GM23338 (cell line): ENCODE data around the gene LAMTOR1. TPM values are rescaled to one million over a fixed set of nuclear protein-coding genes. Genes with fewer than 3 reads are reported as not detected.

Source experiments
- ATAC-seq: fragments of 200-7000 bp; cut with Tn5 transposase; 3 replicates; pipeline ENCODE4 v1.9.1; 2020
- DNase-seq: peaks from one replicate; pipeline ENCODE4 v3.0.0-alpha.2; 2015; ENCODE audit warnings: low spot score
- H2AFZ ChIP-seq: fragments of 200-600 bp; sonication (generic); 2 replicates; pipeline ENCODE4 v1.8.0; 2016; ENCODE audit warnings: antibody characterized with exemption, mild to moderate bottlenecking, moderate library complexity
- H3F3A ChIP-seq: fragments of 200-600 bp; sonication (generic); replicated peaks from 2 replicates; pipeline ENCODE4 v1.8.0; 2017; ENCODE audit warnings: antibody characterized with exemption, mixed run types, low read depth
- H3K27ac ChIP-seq: fragments of 200-600 bp; sonication (generic); 2 replicates; pipeline ENCODE4 v1.6.1; 2016; ENCODE audit warnings: low read depth
- H3K27me3 ChIP-seq: fragments of 200-600 bp; sonication (generic); 2 replicates; pipeline ENCODE4 v1.8.0; 2016; ENCODE audit warnings: mild to moderate bottlenecking, mixed run types, moderate library complexity; ENCODE audit not compliant: insufficient read depth
- H3K36me3 ChIP-seq: fragments of 200-600 bp; sonication (generic); 2 replicates; pipeline ENCODE4 v1.8.0; 2016; ENCODE audit warnings: mild to moderate bottlenecking; ENCODE audit not compliant: insufficient read depth
- H3K4me1 ChIP-seq: fragments of 200-600 bp; sonication (generic); 2 replicates; pipeline ENCODE4 v1.8.0; 2016; ENCODE audit warnings: mild to moderate bottlenecking, moderate library complexity; ENCODE audit not compliant: insufficient read depth
- H3K4me2 ChIP-seq: fragments of 200-600 bp; sonication (generic); 2 replicates; pipeline ENCODE4 v1.7.1; 2017; ENCODE audit warnings: mixed run types
- H3K4me3 ChIP-seq: fragments of 200-600 bp; sonication (generic); 2 replicates; pipeline ENCODE4 v1.6.1; 2016; ENCODE audit warnings: mixed run types
- H3K79me2 ChIP-seq: fragments of 200-600 bp; sonication (generic); replicated peaks from 2 replicates; pipeline ENCODE4 v1.8.0; 2017; ENCODE audit warnings: mild to moderate bottlenecking; ENCODE audit not compliant: insufficient read depth
- H3K9me2 ChIP-seq: fragments of 200-600 bp; sonication (generic); 2 replicates; pipeline ENCODE4 v1.8.0; 2017; ENCODE audit not compliant: insufficient read depth
- H4K20me1 ChIP-seq: fragments of 200-600 bp; sonication (generic); replicated peaks from 2 replicates; pipeline ENCODE4 v1.8.0; 2017; ENCODE audit warnings: mild to moderate bottlenecking; ENCODE audit not compliant: insufficient read depth
- H3K27ac Mint-ChIP-seq: 2 replicates; pipeline ENCODE4 v1.8.0; 2020; ENCODE audit warnings: inconsistent platforms, mild to moderate bottlenecking, moderate library complexity, mixed read lengths
- H3K27me3 Mint-ChIP-seq: 3 replicates; pipeline ENCODE4 v1.8.0; 2022; ENCODE audit warnings: low read depth, mild to moderate bottlenecking, moderate library complexity, mixed read lengths, inconsistent platforms; ENCODE audit not compliant: insufficient read depth, poor library complexity
- H3K36me3 Mint-ChIP-seq: 3 replicates; pipeline ENCODE4 v1.8.0; 2021; ENCODE audit warnings: low read depth, mild to moderate bottlenecking, inconsistent platforms, moderate library complexity, mixed read lengths
- H3K4me1 Mint-ChIP-seq: 3 replicates; pipeline ENCODE4 v1.8.0; 2020; ENCODE audit warnings: mild to moderate bottlenecking, inconsistent platforms, mixed read lengths
- H3K4me3 Mint-ChIP-seq: 3 replicates; pipeline ENCODE4 v1.8.0; 2021; ENCODE audit warnings: moderate library complexity, mild to moderate bottlenecking, inconsistent platforms, mixed read lengths
- H3K9me3 Mint-ChIP-seq: 3 replicates; pipeline ENCODE4 v1.8.0; 2020; ENCODE audit warnings: moderate library complexity, mild to moderate bottlenecking, inconsistent platforms, mixed read lengths
- EZH2phosphoT487 ChIP-seq: fragments of 200-600 bp; sonication (generic); IDR thresholded peaks from one replicate; pipeline ENCODE4 v1.8.1; 2018; ENCODE audit warnings: antibody characterized with exemption; ENCODE audit not compliant: unreplicated experiment
- JUNB ChIP-seq: IDR thresholded peaks from one replicate; pipeline ENCODE4 v1.6.1; 2016; ENCODE audit warnings: antibody characterized with exemption; ENCODE audit not compliant: unreplicated experiment
- POLR2AphosphoS5 ChIP-seq: IDR thresholded peaks from 2 replicates; pipeline ENCODE4 v1.6.1; 2016; ENCODE audit warnings: antibody characterized with exemption, low read depth
- STAT1 ChIP-seq: IDR thresholded peaks from one replicate; pipeline ENCODE4 v1.6.1; 2016; ENCODE audit warnings: antibody characterized with exemption; ENCODE audit not compliant: unreplicated experiment
- ZNF331 ChIP-seq: fragments of 250-450 bp; sonication (Bioruptor Pico); IDR thresholded peaks from 2 replicates; pipeline ENCODE4 v1.5.0; 2020; ENCODE audit warnings: low read depth, mild to moderate bottlenecking, moderate library complexity
- polyA plus RNA-seq: library from polyadenylated mRNA; unstranded; fragments of >200 nt; fragmentation: Nextera tagmentation; extraction: Ambion mirVana; gene quantifications from 2 replicates; pipeline ENCODE4 v1.2.1, GENCODE V29; 2016
- total RNA-seq: library from RNA; depleted of rRNA; stranded (reverse); fragments of >200 nt; shearing (Covaris generic); gene quantifications from 2 replicates; pipeline ENCODE4 v1.2.3, GENCODE V29; 2014
- TF ChIP-seq, protein P1 (sequence below): fragments of 250-450 bp; sonication (Bioruptor Pico); IDR thresholded peaks from 2 replicates; pipeline ENCODE4 v1.5.0; 2020; ENCODE audit warnings: mild to moderate bottlenecking, moderate library complexity
- TF ChIP-seq, protein P2 (sequence below), 2 experiments: fragments of 200-600 bp in 1 of 2; sonication (generic) in 1 of 2; conservative IDR thresholded peaks; 2 replicates each; pipeline versions ENCODE4 v1.5.1 to v1.6.1; 2016 to 2017; ENCODE audit warnings: antibody characterized with exemption in 2 of 2, low read depth in 2 of 2, mild to moderate bottlenecking in 2 of 2, moderate library complexity in 1 of 2
- TF ChIP-seq, protein P3 (sequence below): IDR thresholded peaks from one replicate; pipeline ENCODE4 v1.6.1; 2018; ENCODE audit warnings: antibody characterized with exemption; ENCODE audit not compliant: unreplicated experiment
- TF ChIP-seq, protein P4 (sequence below): IDR thresholded peaks from 2 replicates; pipeline ENCODE4 v1.6.1; 2016; ENCODE audit warnings: antibody characterized with exemption

Gene LAMTOR1
- total and polyA plus RNA-seq, 2 experiments from 2014 or later: 112 to 157 TPM

DNA sequence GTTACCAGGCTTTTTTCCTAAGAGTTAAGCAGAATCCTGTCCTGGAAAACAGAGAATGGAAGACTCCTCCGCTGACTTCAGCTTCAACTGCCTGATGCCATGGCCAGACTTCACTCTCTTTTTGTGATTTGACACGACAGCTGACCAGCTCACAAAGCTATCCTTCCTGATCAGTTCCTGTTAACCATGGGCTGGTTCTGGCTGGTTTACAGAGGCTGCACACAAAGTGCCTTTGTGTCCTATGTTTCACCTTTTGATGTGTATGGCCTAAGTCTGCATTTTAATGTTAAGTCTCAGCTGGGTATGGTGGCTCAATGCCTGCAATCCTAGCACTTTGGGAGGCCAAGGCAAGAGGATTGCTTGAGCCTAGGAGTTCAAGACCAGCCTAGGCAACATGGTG is 43.5 kb upstream of the LAMTOR1 start:
- TF ChIP-seq JUNB (no peak), STAT1 (no peak), EZH2phosphoT487 (no peak), POLR2AphosphoS5 (no peak), ZNF331 (CRISPR knock-in tag) (no peak)
- TF ChIP-seq, protein P1, sequence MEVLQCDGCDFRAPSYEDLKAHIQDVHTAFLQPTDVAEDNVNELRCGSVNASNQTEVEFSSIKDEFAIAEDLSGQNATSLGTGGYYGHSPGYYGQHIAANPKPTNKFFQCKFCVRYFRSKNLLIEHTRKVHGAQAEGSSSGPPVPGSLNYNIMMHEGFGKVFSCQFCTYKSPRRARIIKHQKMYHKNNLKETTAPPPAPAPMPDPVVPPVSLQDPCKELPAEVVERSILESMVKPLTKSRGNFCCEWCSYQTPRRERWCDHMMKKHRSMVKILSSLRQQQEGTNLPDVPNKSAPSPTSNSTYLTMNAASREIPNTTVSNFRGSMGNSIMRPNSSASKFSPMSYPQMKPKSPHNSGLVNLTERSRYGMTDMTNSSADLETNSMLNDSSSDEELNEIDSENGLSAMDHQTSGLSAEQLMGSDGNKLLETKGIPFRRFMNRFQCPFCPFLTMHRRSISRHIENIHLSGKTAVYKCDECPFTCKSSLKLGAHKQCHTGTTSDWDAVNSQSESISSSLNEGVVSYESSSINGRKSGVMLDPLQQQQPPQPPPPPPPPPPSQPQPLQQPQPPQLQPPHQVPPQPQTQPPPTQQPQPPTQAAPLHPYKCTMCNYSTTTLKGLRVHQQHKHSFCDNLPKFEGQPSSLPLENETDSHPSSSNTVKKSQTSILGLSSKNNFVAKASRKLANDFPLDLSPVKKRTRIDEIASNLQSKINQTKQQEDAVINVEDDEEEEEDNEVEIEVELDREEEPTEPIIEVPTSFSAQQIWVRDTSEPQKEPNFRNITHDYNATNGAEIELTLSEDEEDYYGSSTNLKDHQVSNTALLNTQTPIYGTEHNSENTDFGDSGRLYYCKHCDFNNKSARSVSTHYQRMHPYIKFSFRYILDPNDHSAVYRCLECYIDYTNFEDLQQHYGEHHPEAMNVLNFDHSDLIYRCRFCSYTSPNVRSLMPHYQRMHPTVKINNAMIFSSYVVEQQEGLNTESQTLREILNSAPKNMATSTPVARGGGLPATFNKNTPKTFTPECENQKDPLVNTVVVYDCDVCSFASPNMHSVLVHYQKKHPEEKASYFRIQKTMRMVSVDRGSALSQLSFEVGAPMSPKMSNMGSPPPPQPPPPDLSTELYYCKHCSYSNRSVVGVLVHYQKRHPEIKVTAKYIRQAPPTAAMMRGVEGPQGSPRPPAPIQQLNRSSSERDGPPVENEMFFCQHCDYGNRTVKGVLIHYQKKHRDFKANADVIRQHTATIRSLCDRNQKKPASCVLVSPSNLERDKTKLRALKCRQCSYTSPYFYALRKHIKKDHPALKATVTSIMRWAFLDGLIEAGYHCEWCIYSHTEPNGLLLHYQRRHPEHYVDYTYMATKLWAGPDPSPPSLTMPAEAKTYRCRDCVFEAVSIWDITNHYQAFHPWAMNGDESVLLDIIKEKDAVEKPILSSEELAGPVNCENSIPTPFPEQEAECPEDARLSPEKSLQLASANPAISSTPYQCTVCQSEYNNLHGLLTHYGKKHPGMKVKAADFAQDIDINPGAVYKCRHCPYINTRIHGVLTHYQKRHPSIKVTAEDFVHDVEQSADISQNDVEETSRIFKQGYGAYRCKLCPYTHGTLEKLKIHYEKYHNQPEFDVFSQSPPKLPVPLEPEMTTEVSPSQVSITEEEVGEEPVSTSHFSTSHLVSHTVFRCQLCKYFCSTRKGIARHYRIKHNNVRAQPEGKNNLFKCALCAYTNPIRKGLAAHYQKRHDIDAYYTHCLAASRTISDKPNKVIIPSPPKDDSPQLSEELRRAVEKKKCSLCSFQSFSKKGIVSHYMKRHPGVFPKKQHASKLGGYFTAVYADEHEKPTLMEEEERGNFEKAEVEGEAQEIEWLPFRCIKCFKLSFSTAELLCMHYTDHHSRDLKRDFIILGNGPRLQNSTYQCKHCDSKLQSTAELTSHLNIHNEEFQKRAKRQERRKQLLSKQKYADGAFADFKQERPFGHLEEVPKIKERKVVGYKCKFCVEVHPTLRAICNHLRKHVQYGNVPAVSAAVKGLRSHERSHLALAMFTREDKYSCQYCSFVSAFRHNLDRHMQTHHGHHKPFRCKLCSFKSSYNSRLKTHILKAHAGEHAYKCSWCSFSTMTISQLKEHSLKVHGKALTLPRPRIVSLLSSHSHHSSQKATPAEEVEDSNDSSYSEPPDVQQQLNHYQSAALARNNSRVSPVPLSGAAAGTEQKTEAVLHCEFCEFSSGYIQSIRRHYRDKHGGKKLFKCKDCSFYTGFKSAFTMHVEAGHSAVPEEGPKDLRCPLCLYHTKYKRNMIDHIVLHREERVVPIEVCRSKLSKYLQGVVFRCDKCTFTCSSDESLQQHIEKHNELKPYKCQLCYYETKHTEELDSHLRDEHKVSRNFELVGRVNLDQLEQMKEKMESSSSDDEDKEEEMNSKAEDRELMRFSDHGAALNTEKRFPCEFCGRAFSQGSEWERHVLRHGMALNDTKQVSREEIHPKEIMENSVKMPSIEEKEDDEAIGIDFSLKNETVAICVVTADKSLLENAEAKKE (CRISPR knock-in tag): no peak
- TF ChIP-seq, protein P2, sequence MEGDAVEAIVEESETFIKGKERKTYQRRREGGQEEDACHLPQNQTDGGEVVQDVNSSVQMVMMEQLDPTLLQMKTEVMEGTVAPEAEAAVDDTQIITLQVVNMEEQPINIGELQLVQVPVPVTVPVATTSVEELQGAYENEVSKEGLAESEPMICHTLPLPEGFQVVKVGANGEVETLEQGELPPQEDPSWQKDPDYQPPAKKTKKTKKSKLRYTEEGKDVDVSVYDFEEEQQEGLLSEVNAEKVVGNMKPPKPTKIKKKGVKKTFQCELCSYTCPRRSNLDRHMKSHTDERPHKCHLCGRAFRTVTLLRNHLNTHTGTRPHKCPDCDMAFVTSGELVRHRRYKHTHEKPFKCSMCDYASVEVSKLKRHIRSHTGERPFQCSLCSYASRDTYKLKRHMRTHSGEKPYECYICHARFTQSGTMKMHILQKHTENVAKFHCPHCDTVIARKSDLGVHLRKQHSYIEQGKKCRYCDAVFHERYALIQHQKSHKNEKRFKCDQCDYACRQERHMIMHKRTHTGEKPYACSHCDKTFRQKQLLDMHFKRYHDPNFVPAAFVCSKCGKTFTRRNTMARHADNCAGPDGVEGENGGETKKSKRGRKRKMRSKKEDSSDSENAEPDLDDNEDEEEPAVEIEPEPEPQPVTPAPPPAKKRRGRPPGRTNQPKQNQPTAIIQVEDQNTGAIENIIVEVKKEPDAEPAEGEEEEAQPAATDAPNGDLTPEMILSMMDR (conservative IDR thresholded peaks at IDR 0.05; ENCODE audit: low read depth in 2 of 2): no peak
- TF ChIP-seq, protein P3, sequence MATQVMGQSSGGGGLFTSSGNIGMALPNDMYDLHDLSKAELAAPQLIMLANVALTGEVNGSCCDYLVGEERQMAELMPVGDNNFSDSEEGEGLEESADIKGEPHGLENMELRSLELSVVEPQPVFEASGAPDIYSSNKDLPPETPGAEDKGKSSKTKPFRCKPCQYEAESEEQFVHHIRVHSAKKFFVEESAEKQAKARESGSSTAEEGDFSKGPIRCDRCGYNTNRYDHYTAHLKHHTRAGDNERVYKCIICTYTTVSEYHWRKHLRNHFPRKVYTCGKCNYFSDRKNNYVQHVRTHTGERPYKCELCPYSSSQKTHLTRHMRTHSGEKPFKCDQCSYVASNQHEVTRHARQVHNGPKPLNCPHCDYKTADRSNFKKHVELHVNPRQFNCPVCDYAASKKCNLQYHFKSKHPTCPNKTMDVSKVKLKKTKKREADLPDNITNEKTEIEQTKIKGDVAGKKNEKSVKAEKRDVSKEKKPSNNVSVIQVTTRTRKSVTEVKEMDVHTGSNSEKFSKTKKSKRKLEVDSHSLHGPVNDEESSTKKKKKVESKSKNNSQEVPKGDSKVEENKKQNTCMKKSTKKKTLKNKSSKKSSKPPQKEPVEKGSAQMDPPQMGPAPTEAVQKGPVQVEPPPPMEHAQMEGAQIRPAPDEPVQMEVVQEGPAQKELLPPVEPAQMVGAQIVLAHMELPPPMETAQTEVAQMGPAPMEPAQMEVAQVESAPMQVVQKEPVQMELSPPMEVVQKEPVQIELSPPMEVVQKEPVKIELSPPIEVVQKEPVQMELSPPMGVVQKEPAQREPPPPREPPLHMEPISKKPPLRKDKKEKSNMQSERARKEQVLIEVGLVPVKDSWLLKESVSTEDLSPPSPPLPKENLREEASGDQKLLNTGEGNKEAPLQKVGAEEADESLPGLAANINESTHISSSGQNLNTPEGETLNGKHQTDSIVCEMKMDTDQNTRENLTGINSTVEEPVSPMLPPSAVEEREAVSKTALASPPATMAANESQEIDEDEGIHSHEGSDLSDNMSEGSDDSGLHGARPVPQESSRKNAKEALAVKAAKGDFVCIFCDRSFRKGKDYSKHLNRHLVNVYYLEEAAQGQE: no peak
- TF ChIP-seq, protein P4, sequence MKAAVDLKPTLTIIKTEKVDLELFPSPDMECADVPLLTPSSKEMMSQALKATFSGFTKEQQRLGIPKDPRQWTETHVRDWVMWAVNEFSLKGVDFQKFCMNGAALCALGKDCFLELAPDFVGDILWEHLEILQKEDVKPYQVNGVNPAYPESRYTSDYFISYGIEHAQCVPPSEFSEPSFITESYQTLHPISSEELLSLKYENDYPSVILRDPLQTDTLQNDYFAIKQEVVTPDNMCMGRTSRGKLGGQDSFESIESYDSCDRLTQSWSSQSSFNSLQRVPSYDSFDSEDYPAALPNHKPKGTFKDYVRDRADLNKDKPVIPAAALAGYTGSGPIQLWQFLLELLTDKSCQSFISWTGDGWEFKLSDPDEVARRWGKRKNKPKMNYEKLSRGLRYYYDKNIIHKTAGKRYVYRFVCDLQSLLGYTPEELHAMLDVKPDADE: no peak
- Histone ChIP-seq H3K36me3 (no peaks in the 10 kb centered on the region), H3K9me2 (no peaks in the 10 kb centered on the region), H3K4me2 (no peak overlapping the region), H3K27me3 (no peaks in the 10 kb centered on the region), H3K79me2 (no peaks in the 10 kb centered on the region), H3K4me3 (no peak overlapping the region), H2AFZ (no peak overlapping the region), H3F3A (no peaks in the 10 kb centered on the region), H4K20me1 (no peaks in the 10 kb centered on the region), H3K27ac (no peak overlapping the region), H3K4me1 (no peaks in the 10 kb centered on the region)
- peaks cover 2% of the 10 kb centered on the region; the same call in 1 of the 3 replicates for H3K4me1 Mint-ChIP-seq
- ATAC-seq (no peak), DNase-seq (no peak)
- H3K36me3 Mint-ChIP-seq: no peaks in the 10 kb centered on the region
- H3K27me3 Mint-ChIP-seq: no peaks in the 10 kb centered on the region
- no peak overlapping the region for H3K27ac Mint-ChIP-seq
- peaks cover 2% of the 10 kb centered on the region; the same call in 1 of the 3 replicates for H3K9me3 Mint-ChIP-seq
- H3K4me3 Mint-ChIP-seq: no peak overlapping the region
